ENCODE data around the gene M1AP.

The M1AP gene

DNA sequence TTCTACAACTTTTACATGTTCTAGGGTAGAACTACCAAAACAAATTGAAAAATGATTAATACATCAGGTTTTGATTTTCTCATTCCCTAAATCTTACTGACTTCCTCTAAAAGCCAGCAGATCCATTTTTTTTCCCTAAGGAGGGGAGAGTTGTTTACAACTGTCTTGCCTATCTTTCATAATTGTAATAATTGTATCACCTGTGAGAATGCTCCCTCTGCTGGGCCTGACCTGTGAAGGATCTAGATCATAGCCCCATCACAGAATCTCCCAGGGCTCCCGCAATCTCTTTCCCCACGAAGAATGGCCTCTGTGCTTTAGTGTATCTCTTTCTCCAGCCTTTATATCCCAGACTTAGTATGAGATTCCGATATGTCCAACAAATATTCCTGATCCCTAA is 103.5 kb downstream of the M1AP start:
- DNase-seq = peak in 1 of 2 experiments; percentile 7

DNA sequence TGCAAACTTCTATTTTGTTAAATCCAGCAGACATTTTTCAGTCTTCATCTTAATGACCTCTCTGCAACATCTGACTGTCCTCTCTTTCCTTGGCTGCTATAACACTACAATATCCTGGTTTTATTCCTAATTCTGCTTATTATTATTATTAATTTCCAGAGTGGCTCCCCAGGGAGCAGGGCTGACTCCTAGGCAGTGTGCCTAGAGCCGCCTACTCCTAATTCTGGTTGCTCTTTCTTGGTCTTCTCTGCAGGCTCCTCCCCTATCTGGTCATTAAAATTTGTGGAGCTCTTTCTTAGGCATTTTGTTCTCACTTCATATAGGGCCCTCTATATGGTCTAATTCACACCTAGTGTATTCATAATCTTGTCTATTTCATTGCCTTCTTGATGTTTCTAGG is 105.2 kb downstream of the M1AP start:
- DNase-seq = no peak

DNA sequence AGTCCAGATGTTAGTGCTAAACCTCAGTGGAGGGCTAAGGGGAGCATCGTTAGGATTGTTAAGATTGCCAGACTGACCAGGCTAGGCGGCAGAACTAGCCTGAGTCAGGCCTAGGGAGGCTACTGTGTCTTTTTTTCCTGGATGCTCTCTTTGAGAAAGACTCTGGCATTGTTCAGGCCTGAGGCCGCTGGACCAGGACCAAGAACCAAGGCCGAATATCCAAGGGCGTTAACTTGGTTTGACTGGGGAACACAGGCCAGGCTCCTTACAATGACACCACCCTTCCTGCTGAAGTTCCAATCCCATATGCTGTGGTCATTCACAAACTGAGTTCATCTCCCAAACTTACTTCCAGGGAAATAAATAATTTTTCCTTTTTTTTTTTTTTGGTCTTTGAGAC is 107.8 kb downstream of the M1AP start:
- no peak for DNase-seq

DNA sequence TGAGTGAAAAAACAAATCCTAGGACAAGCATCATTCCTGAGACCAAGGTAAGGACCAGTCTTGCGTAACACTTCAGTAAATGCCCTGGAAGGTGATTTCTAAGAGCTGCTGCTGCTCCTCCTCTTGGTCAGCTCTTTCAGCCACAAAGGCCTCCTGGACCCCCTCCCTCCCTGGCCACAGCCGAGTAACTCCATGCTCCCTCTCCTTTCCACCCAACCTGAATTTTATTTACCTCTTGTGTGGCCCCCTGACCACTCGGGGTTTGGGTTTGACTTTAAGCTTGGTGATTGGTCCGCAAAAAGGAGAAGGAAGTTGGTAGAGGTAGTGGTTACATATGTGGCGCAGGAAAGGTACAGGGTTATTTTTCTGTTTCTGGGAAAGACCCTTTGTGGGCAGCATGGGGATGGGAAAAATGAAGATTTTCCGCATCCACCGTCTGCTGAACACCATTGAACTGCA is 109.2 kb downstream of the M1AP start:
- DNase-seq = no peak

DNA sequence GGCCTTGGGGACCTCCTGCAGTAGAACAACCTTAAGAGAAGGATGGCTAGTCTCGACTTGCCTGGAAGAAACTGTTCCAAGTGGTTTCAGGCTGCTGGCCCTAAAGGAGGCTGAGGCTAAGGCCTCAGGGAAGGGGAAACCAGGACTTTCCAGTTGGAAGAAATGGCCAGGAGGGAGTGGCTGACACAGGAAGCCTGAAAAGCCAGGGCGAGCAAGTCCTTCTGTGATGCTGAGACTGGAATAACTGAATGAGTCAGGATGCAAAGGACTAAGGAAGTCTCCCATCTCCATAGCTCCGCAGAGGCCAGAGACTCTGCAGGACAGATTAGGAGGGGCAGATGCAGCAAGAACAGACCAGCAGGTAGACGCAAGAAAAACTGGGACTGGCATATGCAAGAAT is 111.0 kb downstream of the M1AP start:
- no peak for DNase-seq

DNA sequence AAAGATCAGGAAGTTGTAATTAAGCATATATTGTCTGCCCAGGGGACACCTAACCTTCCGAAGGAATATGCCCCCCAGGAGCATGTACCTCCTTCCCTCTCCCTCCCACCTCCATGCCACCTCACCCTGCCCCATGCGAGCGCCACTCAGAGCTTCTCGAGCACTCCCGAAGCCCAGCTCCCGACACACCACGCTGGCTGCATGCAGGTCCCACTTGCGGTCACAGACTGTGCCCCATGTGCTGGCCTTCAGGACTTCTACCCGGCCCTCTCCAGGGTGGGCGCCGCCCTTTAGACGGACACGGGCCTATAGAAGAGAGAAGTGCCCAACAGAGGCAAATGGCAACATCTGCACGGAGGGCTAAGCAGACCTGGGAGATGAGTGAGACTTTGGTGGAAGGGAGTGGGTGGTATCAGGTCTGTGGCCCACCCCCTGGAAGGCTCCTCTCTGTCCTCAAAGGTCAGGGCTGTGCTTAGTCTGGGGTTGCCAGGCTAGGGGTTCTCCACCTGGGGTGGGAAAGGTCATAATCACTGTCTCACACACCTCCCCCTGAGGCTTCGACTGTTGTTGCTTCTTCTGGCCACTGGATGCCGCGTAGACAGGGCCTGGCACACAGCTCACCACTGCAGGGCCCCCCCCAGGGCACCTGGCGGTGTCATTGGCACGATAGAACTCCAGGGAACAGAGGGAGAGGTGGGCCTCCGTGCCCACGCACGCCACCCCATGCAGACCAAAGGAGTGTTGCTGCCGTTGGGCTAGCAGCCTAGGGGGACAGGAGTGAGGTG is 111.8 kb downstream of the M1AP start:
- DNase-seq = no peak

DNA sequence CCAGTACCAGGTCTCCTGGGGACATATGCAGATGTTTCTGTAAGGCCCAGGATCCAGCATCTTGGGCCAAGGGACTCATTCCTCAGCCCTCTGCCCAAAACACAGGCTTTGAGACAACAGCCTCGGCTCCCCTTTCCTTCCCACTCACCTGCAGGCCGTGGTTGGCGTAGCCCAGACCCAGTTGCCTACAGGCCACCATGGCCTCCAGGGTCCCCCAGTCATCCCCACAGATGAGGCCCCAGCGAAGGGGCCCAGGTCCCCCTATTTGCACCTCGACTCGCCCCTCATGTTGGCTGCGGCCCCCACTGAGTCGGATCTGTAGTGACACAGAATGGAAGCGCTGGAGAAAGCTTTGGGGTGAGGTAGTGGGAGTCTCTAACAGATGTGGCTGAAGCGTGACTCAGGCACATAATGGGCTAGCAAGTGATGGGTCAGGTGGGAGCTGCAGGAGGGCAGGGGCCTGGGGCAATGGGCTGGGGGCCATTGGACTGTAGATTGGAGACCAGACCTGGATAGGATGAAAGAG is 112.6 kb downstream of the M1AP start:
- no peak for DNase-seq

DNA sequence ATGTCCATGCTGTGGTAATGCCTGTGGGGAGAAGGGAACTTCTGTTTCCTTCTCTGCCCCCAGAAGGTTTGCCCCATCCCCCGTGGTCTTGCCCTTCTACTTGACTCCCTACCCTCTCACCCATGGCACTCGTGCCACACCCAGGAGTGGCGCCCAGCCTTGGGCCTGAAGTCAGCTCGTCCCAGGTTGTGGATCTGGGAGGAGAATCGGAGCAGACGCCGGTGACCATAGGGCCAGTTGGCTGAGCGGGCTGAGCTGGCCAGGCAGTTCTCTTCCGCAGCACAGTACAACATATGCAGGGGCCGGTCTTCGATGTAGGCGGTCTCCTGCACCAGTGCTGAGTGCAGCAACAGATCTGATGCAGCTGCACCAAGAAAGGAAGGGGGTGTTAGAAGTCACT is 113.7 kb downstream of the M1AP start:
- no peak for DNase-seq

DNA sequence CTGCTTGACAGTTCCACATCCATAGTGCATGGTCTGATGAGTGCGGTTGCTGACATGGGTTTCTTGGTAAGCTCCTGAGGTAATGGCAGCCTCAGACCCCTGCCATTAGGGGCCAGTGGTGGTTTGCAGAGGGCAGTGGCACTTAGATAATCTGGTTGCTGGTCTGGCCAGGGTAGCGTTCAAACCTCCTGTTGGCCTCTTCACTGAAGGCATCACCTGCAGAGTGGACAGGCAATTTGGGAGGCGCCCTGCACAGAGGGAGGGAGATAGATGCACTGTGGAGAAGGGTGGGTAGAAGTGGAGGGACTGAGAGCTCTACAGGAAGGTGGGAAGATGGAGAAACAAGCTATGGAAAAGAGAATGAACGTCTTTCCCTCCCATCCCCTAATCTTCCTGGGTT is 114.7 kb downstream of the M1AP start:
- no peak for DNase-seq

DNA sequence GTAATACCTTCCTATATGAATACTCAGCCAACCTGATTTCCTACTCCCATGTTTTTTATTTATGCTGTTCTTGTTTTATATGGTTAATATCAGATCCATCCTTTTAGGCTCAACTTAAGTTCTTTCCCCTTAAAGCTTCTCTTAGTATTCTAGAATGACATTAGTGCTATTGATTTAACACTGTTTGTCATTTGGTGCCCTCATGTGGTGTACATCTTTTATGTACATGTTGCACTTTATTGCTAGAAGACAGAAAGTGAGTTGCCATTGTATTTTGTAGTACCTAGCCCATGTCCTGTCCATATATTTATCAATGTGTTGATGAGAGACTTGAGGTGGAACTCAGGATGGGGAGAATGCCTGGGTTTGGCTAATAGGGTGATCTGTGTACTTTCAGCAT is 115.9 kb downstream of the M1AP start:
- no peak for DNase-seq

DNA sequence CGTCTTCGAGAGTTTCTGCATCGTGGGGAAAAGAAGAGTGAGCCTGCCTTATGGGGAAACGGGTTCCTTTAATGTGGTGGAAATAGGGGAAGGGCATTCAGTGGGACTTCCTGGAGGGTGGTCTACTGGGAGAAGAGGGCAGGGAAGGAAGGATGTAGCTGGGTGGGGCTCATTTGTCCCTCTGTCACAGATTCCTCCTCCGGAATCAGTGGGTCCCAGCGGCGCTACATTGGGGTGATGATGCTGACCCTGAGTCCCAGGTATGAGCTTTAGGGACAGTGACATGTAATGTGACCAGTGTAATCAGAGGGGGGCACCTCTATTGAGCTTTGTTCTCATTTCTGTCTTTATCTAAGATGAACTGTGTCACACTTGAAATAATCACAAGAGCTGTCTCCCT is 116.5 kb downstream of the M1AP start:
- DNase-seq = no peak

DNA sequence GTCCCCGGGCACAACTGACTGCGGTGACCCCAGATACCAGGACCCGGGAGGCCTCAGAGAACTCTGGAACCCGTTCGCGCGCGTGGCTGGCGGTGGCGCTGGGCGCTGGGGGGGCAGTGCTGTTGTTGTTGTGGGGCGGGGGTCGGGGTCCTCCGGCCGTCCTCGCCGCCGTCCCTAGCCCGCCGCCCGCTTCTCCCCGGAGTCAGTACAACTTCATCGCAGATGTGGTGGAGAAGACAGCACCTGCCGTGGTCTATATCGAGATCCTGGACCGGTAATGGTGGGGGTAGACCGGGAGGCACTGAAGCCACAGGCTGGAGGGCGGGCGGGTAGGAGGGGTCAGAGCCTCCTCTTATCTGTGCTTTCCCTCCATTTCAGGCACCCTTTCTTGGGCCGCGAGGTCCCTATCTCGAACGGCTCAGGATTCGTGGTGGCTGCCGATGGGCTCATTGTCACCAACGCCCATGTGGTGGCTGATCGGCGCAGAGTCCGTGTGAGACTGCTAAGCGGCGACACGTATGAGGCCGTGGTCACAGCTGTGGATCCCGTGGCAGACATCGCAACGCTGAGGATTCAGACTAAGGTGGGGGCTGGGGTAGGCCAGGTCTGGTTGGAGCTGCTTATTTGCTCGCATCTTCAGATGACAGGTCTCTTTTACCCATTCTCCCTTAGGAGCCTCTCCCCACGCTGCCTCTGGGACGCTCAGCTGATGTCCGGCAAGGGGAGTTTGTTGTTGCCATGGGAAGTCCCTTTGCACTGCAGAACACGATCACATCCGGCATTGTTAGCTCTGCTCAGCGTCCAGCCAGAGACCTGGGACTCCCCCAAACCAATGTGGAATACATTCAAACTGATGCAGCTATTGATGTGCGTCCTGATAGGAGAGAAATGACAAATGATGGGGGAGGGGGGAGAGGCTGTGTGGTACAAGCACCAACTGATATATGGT is 117.6 kb downstream of the M1AP start:
- DNase-seq = no peak

DNA sequence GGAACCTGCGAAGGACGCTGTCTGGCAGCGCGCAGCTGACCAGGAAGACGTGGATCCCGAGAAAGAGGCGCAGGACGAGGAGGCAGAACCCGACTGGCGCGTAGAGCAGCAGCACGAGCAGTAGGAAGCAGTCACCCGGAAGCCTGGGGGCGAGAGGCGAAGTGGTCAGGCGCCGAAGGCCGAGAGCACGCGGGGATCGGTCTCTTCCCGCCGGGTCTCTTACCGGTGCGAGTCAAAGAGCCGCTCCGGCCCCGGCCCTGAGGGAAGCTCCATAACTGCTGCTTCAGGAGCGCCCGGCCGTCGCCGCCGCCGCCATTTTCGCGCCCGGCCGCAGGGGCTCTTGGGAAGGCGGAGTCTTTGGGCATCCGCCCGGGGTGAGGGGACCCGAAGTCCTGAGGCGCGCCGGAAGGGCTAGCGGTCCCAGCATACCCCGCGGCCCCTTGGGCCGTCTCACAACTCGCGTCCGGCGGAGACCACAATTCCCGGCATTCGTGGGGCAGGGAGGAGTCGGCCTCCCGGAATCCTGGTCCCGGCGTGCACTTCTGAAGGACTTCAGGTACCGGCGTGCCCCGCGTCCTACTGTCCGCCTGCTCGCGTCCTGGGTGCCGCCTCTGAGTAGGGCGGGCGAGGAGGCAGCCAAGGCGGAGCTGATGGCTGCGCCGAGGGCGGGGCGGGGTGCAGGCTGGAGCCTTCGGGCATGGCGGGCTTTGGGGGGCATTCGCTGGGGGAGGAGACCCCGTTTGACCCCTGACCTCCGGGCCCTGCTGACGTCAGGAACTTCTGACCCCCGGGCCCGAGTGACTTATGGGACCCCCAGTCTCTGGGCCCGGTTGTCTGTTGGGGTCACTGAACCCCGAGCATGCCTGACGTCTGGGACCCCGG is 118.5 kb downstream of the M1AP start, which contains the start of the genes AUP1 and HTRA2:
Gene AUP1, minus strand, starts transcription at position 350 of the 882 bp plus-strand sequence. Its CDS starts 77 bp downstream, at position 273.
Gene HTRA2, plus strand, starts transcription at position 577 of the 882 bp plus-strand sequence. Its CDS starts 74 bp downstream, at position 651.
- DNase-seq = peak; percentile 96 to 98

DNA sequence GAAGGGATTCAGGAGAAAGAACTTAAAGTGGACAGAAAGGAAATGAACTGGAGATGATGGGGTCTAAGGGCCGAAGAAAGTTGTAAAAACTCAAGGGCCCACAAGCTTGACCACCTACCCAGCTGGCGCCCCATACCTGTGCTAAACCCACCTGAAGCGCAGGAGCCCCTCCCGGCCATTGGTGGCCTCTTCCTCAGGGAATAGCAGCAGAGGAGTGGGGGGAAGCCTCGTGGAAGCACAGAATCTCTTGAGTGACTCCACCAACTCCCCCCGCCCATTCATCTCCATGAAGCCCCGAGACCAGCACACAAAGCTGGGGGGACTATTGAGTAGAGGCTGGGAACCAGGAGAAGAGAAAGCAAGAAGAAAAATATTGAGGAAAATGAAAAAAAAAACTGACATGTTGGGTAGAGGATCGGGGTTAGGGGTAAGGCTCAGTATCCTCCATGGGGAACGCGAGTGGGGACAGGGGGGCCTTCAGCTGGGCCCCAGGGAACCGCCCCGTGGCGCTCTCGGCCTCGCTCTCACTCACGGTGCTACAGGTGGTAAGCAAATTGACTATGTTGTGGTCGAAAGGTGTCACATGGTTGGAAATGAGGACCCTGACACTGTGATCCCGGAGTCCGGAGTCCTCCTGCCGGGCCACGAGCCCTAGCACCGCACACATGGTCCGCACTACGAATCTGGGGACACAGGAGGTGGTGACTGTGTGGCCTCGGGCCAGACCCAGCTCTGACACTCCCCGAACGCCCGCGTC is 119.4 kb downstream of the M1AP start:
- DNase-seq = no peak

DNA sequence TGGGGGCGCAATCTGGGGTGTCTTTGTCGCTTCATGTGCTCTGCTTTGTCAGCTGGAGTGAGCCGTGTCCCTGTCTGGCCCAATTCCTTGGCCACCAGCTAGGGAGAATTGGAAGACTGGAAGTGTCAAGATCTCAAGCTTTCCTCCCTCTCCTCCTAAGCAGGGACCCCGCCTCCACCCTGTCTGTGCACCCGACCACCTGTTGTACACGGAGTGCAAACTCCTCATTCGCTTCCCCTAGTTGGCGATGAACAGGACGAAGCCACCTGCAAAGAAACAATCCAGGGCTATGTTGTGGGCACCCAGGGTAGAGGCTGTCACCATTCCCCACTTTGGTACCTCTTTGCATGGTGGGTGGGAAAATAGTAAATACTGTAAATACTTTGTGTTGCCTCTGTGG is 120.4 kb downstream of the M1AP start:
- no peak for DNase-seq

DNA sequence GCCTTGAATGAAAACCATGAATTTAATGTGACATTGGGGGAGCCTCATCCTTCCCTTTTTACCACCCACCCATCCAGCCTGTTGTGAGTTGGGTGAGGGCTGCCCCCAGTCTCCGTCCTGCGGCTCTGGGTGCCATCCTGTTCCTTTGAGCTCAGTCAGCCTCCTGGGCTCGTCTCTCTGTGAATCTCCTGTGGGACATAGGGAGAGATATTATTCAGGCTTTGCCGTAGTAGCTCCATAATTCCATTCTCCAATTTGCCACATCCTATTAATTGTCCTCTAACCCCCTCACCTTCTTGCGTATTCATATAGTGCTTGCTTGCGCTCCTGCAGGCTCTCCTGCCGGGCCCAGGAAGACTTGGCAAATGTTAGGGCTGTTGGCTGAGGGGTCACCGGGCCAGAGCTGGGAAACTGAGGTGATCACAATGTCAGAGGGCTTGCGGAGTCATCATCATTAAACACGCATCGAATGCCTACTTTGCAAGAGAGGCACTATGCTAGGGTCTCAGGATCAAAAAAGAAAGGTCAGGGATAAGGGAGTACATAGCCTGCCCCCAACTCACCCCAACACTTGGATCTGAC is 121.4 kb downstream of the M1AP start:
- no peak for DNase-seq

DNA sequence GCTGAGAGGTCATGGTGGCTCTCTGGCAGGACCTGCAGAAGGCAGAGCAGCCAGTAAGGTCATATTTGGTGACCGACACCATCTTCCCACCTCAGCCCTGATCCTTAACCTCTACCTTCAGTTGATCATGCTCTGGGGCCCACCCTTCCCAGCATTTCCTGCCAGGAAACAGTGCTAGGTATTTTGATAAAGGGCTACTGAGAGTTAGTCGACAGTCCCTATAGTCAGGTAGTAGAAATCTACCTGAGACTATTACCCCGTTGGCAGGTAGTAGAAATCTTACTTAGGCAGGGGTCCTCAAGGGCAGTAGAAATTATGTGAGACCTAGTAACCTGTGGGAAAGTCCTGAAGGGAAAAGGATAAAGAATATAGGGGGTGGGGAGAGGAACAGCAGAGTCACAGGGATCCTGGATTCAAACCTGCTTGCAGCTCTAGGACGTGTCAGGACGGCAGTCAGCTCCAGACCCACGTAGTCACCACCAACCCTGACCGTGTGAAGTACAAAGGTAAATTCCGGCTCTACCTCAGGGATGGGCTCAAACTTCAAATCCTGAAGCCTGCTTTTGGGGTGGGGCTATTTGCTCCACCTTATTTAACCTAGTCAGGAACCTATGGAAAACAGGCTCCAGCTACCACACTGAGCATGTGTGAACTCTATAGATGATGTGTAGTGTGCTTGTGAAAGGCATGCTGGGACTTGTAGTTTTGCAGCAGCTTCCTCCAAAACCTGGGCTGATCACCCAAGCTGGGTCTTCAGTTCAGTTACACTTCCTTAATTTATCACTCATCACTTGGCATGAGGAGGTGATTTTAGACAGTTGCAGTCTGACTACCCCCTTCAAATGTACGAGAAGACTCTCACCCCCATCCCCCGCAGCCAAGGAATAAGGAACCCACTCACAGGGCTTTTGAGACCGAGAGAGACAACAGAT is 122.1 kb downstream of the M1AP start, which contains the start of gene DQX1:
Gene DQX1, minus strand, starts transcription at position 515 of the 932 bp plus-strand sequence. Its CDS starts 502 bp downstream, at position 13.
- peak in 1 of 2 experiments; percentile 11 for DNase-seq

DNA sequence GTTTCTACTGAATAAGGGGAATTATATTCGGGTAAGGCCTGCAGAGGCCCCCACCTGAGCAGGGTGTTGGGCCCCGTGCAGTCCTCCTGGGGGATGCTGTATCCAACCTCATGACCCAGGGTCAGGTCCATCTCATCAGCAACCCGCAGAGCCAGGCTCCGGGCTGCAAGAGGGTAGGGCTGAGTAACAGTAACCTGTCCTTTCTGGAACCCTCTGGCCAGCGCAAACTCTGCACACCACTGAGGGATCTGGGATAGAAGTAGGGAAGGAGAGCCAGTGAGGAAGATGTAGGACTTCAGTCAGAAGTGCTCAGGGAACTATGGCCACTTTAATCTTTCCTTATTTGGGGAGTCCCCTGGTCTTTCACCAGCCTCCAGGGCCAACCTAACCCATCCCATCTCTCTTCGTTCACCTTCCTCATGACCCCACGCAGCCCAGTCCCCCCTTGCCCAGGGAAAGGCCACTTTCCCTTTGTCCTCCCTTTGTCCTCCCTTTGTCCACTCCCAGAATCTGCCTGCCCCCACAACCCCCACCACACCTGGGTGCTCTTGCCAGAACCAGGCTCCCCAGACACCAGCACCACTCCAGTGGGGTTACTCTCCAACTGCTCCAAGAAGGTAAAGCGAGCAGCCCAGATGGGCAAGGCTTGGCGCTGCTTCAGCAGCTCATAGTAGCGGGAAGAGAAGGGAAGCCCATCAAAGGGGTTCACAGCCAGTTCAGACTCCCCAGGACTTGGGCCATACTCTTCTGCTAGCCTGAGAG is 123.0 kb downstream of the M1AP start:
- no peak for DNase-seq

DNA sequence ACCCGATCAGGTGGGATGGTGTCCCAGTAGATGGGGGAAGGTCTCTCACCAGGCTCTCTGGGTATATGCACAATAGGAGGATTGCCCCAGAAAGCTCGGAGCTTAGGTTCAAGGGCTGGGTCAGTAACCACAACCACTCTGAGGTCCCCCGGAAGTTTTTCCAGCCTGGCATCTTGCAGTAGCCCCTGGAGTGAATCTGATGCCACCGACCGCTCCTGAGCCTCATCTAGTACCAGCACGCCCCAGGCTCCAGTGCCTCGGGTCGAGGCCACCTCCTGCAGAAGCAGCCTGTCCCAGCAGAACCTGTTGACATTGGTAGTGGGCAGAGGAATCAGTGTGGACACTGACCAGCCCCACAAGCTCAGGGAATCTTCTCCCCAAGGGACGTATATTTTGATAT is 124.1 kb downstream of the M1AP start:
- no peak for DNase-seq

Measured in SHP77 (cell line).